Medulla oblongata (tissue), 1 donor: Measurements from ENCODE around the gene MCUR1.
A peak's percentile ranks its signal among the peaks of the same experiment; 100 is the strongest.
"Not testable (repeated sequence)": the region's sequence is repeated elsewhere in the genome, so short reads cannot be mapped to it uniquely, and the experiment has no call there.

ENCODE experiments used
- DNase-seq: peaks from one replicate; pipeline ENCODE4 v3.0.0-alpha.2; 2015; ENCODE audit errors: extremely low spot score

Gene MCUR1

DNA sequence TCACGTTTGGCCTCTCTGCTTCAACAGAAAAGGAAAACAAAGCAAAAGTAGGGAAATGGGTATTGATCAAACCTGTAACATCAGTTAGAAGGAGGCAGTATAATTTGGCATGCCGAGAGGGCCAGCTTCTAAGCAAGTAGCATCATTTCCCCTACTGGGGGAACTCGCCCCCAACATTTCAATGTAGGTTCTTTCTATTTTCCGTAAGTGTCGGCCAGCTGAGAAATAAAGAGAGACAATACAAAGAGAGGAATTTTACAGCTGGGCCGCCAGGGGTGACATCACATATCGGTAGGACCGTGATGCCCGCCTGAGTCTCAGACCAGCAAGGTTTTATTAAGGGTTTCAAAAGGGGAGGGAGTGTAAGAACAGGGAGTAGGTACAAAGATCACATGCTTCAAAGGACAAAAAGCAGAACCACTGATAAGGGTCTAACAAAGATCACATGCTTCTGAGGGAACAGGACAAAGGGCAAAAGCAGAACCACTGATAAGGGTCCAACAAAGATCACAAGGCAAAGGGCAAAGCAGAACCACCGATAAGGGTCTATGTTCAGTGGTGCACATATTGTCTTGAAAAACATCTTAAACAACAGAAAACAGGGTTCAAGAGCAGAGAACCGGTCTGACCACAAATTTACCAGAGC, 14.4 kb upstream of the MCUR1 start:
- not testable (repeated sequence) for DNase-seq

DNA sequence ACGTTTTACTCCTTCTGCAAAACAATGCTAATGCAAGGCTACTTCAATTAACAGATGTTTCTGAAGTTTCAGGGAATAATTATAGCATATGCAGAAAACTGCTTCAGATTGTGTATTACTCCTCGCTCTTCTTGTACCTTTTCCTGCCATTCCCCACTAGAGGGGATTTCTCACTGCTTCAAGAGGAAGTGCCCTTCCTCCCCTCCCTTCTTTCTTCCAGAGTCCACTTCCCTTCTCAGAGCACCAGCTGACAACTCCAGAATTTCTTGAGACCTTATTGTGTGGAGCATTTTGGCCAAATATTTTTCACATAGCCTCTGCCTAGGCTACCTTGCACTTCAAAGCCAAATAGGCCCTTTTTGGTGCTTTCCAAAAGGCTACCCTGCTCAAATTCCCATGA, 12.7 kb upstream of the MCUR1 start:
- no peak for DNase-seq

DNA sequence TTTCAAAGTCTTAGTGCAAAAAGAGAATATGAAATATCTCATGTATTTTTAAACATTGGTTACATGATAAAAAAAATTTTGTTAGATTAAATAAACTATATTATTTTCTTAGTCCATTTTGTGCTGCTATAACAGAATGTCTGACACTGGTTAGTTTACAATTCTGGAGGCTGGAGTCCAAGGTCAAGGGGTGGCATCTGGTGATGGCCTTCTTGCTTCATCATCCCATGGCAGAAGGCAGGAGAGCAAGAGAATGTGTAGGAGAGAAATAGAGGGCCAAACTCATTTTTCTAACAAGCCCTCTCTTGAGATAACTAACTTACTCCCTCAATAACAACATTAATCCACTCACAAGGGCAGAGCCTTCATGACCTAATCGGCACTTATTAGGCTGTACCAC, 11.5 kb upstream of the MCUR1 start:
- DNase-seq = no peak

DNA sequence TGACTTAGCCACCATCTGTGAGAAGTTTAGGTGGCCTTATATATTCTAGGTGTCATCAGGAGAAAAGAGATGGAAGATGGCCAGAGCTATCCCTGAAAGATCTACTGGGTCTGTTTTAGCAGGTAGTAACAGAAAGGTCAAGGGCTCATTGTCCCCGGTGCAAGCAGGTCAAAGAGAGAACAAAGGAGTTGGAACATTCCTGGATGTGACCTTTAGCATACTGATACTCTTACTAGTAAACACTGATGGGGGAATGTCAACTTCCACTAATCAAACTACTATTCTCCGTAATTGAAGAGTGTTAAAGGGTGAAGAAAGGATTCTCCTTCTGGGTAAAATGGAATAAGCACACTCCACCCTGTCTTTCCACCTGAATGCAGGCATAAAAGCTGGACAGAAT, 4.0 kb upstream of the MCUR1 start:
- no peak for DNase-seq

DNA sequence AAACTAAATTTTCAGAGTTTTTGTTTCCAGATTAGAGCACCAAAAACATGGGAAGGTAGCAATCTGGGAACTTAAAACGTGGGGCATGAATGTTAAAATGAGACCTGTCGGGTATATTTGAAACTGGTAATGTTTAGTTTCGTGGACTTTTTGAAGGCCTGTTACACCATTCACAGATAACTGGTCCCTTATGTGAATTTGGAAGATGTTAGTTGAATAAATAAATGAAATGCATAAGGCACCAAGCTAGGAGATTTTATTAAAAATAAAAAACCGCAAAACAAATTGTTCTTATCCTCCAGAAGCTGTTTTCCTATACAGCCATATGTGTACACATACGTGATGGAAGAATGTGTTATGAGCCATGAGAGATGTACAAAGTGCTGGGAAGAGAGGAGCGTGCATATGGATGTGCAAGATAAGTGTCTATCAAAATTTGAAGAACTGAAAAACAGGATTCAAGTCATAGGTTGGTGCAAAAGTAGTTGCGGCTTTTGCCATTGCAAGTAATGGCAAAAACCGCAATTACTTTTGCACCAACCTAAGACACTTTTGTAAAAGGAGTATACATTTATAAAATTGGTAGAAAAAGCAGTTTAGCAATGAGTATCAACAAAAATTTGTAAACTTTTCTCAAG, 700 bp upstream of the MCUR1 start:
- DNase-seq = peak; percentile 24

DNA sequence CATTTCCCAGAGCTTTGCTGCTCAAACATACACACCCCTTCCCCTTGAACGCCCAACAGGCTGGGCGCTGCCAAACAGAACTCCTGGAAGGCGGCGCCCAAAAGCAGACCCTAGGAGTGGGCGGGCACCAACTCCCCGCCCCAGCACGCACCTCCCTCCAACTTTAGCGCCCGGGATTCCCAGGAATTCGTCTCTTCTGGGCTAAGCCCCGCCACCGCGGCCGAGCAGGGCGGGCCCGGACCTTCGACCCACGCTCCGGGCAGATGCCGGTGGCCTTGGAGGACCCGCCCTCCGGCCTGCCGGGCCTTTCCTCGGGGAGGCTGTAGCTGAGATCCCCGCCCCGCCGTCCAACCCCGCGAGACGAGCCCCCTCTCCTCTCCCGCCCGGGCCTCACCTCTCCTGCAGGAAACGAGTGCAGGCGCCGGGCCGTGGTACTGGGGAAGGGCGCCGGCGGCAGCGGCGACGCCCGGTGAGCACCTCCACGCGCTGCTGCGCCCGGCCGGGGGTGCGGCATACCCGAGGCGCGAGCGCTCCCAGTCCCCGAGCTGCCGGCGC, 659 bp downstream of the MCUR1 start:
- peak; percentile 60 for DNase-seq

DNA sequence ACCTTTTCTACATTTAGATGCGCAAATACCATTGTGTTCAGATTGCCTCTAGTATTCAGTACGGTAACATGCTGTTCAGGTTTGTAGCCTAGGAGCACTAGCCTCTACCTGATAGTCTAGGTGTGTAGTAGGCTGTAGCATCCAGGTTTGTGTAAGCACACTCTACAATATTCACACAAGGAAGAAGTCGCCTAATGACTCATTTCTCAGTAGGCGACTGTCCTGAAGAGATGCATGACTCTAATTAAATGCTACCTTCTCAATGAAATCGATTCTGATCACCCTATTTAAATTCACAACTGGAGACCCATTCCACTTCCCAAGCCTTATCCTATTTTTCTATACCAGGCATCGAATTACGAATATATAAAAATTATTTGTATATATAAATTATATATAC, 1.3 kb downstream of the MCUR1 start:
- no peak for DNase-seq

DNA sequence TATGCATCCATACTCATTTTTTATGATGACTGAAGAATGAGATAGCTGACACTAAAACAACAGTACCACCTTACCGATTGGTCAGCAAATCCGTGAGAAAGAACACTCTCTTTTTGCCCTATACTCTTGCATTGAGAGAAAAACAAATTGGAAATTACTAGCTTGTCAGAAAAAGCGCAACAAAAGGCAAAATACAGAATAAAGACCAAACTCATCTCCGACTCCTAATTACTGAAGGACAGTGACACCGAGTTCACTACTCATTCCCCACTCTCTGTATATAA, 2.1 kb downstream of the MCUR1 start:
- DNase-seq = no peak

DNA sequence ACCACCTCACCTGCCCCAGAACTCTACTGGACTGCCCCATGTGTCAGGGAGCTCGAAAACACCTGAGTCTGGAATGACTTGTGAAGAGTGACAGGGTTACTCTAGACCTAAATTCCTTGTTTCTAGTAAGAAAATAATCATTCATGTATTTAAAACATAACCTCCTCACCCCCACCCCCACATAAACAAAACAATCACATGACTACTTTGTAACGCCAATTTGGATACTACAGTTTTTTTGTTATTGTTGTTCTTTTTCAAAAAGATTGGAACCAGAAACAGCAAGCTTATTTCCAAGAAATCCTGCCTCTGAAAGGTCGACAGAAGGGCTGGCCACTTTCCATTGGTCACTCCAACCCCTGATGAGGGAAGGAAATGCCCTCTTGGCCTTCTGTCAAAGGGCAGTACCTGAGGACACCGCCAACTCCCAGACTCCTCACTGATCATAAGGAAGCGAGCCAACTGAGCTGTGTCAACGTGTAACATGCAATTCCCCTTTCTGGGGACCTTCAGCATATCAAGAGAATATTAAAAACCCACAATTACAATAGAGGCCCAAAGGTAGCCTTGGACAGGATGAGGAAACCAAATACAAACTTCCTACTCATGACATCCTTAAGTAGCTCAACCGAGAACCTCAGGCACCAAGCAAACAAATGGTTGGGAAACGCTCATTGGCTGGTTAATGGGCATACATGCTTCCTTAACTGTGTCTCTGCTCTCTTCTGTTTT, 2.6 kb downstream of the MCUR1 start:
- DNase-seq = no peak

DNA sequence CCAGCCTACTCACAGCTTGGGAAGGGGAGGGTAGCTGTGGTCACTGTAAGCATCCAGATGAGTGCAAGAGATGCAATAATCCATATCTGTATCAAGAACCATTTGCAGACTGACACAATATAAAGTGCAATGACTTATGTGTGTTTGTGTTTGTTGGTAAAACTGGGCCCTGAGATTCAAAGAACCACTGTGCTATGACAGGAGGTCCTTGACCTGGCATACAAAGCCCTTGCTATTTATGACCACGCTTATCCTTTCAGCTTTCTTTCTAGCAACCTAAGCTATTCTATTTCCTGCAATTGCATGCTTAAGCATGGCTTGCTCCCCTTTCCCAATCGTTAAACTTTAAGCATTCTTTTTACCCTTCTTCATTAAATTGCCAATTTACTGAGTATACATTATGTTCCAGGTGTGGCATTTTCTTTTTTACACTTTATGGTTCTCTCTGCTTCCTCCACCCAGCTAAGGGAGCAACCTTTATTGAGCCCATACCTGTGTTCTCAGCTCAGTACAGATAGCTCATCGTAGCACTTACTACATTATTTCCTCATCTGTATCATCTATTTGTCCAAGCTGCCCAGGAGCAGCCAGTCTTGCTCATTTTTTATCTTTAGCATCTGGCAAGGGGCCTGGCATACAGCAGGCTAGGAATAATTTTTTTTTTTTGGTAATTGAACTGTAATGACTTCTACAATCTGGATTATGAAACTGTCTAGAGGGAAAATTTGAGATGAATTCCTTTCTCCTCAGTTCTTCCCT, 3.5 kb downstream of the MCUR1 start:
- no peak for DNase-seq

DNA sequence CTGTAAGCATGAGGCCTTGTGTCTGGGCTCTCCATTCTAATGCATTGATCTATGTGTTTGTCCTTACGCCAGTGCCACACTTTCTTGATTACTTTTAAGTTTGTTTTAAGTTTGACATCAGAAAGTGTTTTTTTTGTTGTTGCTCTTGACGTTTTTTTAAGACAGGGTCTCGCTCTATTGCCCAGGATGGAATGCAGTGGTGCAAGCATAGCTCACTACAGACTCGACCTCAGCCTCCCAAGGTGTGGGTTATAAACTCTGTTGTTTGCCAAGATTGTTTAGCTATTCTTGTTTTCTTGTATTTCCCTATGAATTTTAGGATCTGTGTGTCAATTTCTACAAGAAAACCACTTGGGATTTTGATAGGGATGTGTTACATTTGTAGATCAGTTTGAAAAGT, 5.6 kb downstream of the MCUR1 start:
- DNase-seq = no peak

DNA sequence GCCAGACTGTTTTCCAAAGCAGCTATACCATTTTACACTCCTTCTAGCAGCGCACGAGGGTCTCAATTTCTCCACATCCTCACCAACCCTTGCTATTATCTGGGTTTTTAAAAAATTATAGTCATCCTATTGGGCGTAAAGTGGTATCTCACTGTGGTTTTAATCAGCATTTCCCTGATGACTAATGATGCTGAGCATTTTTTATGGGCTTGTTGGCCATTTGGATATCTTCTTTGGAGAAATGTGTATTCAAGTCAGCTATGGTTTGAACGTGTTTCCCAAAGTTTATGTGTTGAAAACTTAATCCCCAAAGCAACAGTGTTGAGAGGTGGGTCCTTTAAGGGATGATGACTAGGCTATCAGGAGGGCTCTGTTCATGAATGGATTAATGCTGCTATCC, 6.7 kb downstream of the MCUR1 start:
- no peak for DNase-seq

DNA sequence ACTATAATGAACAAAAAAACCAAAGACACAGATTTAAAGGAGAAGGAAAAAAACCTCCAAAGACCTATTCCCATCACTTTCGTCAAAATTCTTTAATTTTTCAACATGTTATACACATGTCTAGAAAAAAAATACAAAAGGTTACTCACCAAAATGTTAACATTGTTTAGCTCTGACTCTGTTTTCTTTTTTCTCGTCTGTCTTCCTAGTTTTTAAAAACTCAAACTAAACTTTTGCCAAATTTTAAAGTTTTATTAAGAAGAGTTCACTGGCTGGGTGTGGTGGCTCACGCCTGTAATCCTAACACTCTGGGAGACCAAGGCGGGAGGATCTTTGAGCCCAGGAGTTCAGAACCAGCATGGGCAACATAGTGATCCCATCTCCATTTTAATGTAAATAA, 10.8 kb downstream of the MCUR1 start:
- no peak for DNase-seq

DNA sequence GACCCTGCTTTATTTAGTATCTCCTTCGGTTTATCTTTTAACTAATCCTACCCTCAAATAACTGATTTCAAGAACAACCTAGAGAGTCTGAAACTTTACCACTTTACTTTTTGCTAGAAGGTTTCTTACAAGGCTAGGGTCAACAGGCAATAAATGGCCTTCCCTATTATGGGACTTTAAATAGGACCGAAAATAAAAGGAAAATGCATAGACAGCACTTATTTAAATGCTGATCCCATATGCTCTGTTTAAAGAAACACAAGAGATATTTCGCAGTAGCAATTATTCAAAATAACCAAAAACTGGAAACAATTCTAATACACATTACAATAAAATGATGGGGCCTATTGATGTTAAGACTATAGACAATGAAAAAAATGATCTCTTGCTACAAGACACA, 13.7 kb downstream of the MCUR1 start:
- DNase-seq = no peak

DNA sequence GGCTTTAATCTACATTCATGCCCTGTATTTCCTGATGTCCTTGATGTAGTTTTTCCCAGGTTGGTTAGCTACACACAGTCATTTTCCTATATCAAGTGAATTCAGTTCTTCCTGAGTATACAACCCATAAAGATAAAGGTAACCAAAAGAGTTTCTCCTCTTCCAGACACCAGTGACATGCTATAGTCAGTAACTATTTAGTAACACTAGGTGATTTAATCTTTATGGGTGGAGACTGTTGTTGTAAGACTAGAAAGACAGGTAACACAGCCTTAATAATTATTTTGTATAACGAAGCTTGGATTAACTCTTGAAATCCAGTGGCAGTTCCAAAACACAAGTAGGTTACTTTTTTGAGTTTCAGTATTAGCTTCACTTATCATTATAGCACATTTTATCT, 17.6 kb downstream of the MCUR1 start:
- no peak for DNase-seq

DNA sequence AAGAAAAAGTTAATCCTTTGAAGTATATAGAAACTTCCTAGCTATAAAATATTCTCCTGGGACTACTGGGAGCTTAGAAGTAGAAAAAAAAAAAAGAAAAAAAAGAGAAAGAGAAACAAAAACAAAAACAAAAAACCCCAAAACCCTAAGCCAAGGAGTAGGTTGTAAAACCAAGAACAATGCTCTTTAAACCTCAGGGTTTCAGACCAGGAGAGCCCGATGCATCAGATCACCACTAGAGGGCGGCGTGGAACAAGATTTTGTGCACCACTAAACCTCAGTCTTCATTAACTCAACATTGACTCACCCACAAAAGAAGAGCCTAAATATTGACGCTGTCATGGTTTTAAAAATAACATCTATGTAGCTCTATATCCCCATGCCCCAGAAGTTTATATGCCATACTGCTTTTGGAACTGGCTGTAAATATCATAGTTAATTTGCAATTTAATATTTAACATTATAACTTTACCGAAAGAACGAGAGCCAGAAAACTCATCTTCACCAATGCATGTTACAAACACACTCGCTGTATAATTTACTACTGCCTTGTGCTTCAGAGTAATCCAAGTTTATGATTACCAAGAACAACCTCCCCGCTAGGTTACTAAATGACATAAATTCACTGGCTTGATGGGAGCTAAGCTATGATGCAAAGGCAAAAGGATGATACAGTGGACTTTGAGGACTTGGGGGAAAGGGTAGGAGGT, 19.2 kb downstream of the MCUR1 start:
- DNase-seq = peak; percentile 87

DNA sequence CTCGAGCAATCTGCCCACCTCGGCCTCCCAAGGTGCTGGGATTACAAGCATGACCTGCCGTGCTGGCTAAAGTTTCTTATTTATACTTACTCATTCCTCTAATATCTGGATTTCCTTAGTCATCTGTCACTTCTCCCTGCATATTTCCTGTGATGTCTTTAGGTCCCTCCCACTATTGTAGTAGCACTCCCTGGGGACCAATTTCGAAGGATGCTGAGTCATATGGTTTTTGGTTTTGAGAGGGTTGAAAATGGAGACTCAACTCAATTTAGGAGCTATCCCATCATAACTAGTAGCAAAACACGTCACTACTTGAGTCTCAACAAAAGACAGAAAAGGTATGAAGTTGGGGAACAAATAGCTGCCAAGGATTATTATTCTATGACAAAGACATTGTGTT, 20.2 kb downstream of the MCUR1 start:
- no peak for DNase-seq

DNA sequence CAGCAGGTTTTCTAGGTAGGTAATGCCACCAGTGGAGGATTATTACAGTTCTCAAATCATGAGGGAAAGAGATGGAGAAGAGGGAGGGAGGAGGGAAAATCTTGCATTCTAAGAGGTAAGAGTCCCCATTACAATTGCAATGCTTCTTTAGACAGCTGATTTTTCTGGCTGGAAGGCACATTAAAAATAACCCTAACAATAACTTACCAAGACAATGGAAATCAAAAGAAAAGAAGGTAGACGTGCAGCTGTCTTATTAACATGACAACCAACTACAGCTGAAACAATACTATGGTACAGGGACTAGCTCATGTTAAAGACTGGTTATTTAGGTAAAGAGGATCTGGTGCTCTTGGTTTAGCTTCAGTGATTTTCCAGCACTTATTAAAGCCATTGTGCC, 24.6 kb downstream of the MCUR1 start:
- DNase-seq = no peak

DNA sequence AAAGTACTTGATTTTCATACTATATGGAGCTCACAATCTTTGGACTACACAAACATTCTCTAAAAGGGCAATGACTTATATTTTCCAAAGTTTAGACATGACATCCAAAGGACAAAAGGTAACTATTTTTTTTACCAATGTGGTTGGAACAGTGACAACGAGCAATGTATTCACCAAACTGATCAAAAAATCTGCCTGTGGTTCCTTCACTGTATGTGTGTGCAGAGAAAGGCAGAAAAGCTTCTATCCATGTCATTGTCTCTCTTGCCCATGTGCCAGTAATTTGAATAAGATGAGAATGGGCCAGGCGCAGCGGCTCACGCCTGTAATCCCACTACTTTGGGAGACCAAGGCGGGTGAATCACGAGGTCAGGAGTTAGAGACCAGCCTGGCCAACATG, 25.5 kb downstream of the MCUR1 start:
- no peak for DNase-seq

DNA sequence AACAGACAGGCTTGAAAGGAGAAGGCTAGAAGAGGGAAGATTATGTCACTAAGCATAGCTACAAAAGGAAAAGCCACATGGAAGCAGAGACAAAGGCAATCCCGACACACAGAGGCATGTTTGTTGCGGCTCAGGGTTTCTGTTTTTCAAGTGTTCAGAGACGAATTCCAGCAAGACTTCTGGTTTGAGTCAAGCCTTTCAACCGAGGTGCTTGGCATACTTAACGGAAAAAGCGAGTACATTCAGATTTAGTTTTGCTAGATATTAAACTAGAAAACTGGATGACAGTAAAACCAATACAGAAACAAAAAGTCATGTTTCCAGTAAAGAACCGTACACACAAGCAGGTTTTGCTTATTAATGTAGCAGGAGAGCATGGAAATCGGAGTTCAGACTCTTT, 27.2 kb downstream of the MCUR1 start:
- peak; percentile 30 for DNase-seq

DNA sequence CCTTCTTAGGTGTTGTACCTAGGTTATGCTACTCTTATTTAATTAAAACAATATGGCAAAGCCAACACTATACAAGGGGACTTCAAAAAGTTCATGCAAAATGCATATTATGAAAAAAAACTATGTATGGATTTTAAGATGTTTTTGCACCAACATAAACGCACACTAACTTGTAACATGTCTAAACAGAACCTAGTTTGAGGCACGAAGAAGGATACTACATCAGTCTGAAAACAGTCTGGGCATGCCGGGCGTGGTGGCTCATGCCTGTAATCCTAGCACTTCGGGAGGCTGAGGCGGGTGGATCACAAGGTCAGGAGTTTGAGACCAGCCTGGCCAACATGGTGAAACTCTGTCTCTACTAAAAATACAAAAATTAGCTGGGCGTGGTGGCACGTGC, 34.2 kb downstream of the MCUR1 start:
- DNase-seq = not testable (repeated sequence)

DNA sequence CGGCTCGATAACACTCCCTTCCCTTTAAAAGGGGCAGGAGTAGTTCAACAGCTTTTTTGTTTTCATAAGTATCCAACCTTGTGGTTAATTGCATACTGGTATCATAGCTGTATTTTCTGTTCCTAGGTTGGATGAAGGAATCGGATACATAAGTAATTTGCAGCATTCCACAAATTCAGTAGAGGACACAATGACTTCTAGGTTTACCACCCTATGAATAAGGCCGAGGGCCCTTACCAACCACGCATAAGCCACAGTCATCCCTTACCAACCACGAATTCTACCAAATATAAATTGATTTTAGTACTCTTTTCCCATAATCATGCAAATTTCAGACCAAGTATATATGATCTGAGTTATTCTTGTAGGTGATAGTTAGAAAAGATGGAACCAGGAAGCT, 36.3 kb downstream of the MCUR1 start:
- DNase-seq = no peak
